ENCODE measurements around the gene TMEM107. TPM values are rescaled to one million over a fixed set of nuclear protein-coding genes. Genes with fewer than 3 reads are reported as not detected.
A peak's percentile ranks its signal among the peaks of the same experiment; 100 is the strongest.

TMEM107 gene
- total RNA-seq, 1 experiment from 2014 or later: 13.5 TPM

- BruUV-seq (replicated peaks): no TSS peak
- H3K36me3 Mint-ChIP-seq (ENCODE audit: insufficient read depth, unreplicated experiment): peaks cover 8% of the 10 kb centered on the region
- no peaks in the 10 kb centered on the region for H3K9me3 Mint-ChIP-seq (ENCODE audit: low read depth, unreplicated experiment)
- H3K4me3 Mint-ChIP-seq (ENCODE audit: low read depth, unreplicated experiment): no peak overlapping the region
- CTCF ChIA-PET: interaction anchor here (0.8 to 1.1 kb wide), 2 partner anchors 27 to 68 kb away, joined by 3 to 7 read pairs; no protein-coding TSS in a partner anchor
- peak; percentile 84 for DNase-seq
- no peak for TF ChIP-seq CTCF (IDR thresholded peaks at IDR 0.05; ENCODE audit: unreplicated experiment)
- no peaks in the 10 kb centered on the region for H3K4me1 Mint-ChIP-seq (ENCODE audit: low read depth, unreplicated experiment)
- no peaks in the 10 kb centered on the region for H3K27me3 Mint-ChIP-seq (ENCODE audit: unreplicated experiment)
- no peak overlapping the region for H3K27ac Mint-ChIP-seq (ENCODE audit: unreplicated experiment)
- intact Hi-C loops (cut with micrococcal nuclease; ENCODE audit: unreplicated experiment): no loop called here
These were observed 22.6 kb downstream of the TMEM107 start for GRCh38 chr17:8153525-8153956.

GRCh38 chr17:8153031-8153451 lies 23.1 kb downstream of the TMEM107 start:
- Mint-ChIP-seq H3K4me3 (ENCODE audit: low read depth, unreplicated experiment) (no peak overlapping the region), H3K9me3 (ENCODE audit: low read depth, unreplicated experiment) (no peaks in the 10 kb centered on the region), H3K27ac (ENCODE audit: unreplicated experiment) (no peak overlapping the region), H3K27me3 (ENCODE audit: unreplicated experiment) (no peaks in the 10 kb centered on the region), H3K4me1 (ENCODE audit: low read depth, unreplicated experiment) (no peaks in the 10 kb centered on the region), H3K36me3 (ENCODE audit: insufficient read depth, unreplicated experiment) (peaks cover 7% of the 10 kb centered on the region)
- no TSS peak for BruUV-seq (replicated peaks)
- CTCF ChIA-PET: interaction anchor here (0.8 to 1.1 kb wide), 2 partner anchors 26 to 68 kb away, joined by 3 to 7 read pairs; no protein-coding TSS in a partner anchor
- intact Hi-C loops (cut with micrococcal nuclease; ENCODE audit: unreplicated experiment): no loop called here
- no peak for TF ChIP-seq CTCF (IDR thresholded peaks at IDR 0.05; ENCODE audit: unreplicated experiment)
- DNase-seq: no peak

GRCh38 chr17:8152112-8152775 lies 23.9 kb downstream of the TMEM107 start, which contains the start of gene PER1:
TSS of gene PER1 (minus strand) at chr17:8152404. CDS start at chr17:8150706, 1,698 bp downstream.
- Mint-ChIP-seq H3K9me3 (ENCODE audit: low read depth, unreplicated experiment) (no peaks in the 10 kb centered on the region), H3K4me3 (ENCODE audit: low read depth, unreplicated experiment) (peak within 1 kb of the TSS; percentile 71), H3K27ac (ENCODE audit: unreplicated experiment) (peak within 1 kb of the TSS; percentile 70), H3K4me1 (ENCODE audit: low read depth, unreplicated experiment) (no peaks in the 10 kb centered on the region), H3K36me3 (ENCODE audit: insufficient read depth, unreplicated experiment) (peaks cover 11% of the 10 kb centered on the region), H3K27me3 (ENCODE audit: unreplicated experiment) (no peaks in the 10 kb centered on the region)
- DNase-seq: peak; percentile 88
- TF ChIP-seq CTCF (IDR thresholded peaks at IDR 0.05; ENCODE audit: unreplicated experiment): no peak
- intact Hi-C loops (cut with micrococcal nuclease; ENCODE audit: unreplicated experiment): no loop called here
- CTCF ChIA-PET: no interaction called here
- BruUV-seq (replicated peaks): no TSS peak

- CTCF ChIA-PET: no interaction called here
- H3K4me1 Mint-ChIP-seq (ENCODE audit: low read depth, unreplicated experiment): no peaks in the 10 kb centered on the region
- no peak for TF ChIP-seq CTCF (IDR thresholded peaks at IDR 0.05; ENCODE audit: unreplicated experiment)
- BruUV-seq (replicated peaks): no TSS peak
- no peak for DNase-seq
- peaks cover 17% of the 10 kb centered on the region for H3K36me3 Mint-ChIP-seq (ENCODE audit: insufficient read depth, unreplicated experiment)
- peak overlapping the region; percentile 71 for H3K4me3 Mint-ChIP-seq (ENCODE audit: low read depth, unreplicated experiment)
- no peaks in the 10 kb centered on the region for H3K9me3 Mint-ChIP-seq (ENCODE audit: low read depth, unreplicated experiment)
- intact Hi-C loops (cut with micrococcal nuclease; ENCODE audit: unreplicated experiment): no loop called here
- no peaks in the 10 kb centered on the region for H3K27me3 Mint-ChIP-seq (ENCODE audit: unreplicated experiment)
- peak overlapping the region; percentile 70 for H3K27ac Mint-ChIP-seq (ENCODE audit: unreplicated experiment)
These were observed 24.5 kb downstream of the TMEM107 start for GRCh38 chr17:8151641-8152111.

All from Calu3 (cell line).